HL-60/S4 treated with retinoic acid at 250 ng/mL for 4 days and 3 days (cell line): ENCODE results near the gene MED9.

ENCODE experiments used
- in situ Hi-C: fragments of 300-500 bp; cut with MboI; formaldehyde crosslinking; loops from 2 replicates; pipeline ENCODE4 v1.7.0; 2022; ENCODE audit warnings: low sequenced_read_pairs

MED9 gene

DNA sequence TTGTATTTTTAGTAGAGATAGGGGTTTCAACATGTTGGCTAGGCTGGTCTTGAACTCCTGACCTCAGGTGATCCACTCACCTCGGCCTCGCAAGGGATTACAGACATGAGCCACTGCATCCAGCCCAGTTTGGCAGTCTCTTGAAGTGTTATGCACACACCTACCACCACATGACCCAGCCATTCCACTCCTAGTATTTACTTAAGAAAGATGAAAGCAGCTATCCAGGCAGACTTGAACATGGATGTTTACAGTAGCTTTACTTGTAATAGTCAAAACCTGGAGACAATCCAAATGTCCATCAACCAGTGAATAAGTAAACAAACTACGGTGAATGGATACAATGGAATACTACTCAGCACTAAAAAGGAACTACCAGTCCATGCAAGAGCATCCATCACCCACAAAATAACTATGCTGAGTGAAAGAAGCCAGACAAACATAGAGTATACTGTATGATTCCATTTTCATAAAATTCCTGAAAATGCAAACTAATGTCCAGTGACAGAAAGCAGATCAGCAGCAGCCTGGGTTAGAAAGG is 57.2 kb downstream of the MED9 start:
- in situ Hi-C loops: no loop called here

DNA sequence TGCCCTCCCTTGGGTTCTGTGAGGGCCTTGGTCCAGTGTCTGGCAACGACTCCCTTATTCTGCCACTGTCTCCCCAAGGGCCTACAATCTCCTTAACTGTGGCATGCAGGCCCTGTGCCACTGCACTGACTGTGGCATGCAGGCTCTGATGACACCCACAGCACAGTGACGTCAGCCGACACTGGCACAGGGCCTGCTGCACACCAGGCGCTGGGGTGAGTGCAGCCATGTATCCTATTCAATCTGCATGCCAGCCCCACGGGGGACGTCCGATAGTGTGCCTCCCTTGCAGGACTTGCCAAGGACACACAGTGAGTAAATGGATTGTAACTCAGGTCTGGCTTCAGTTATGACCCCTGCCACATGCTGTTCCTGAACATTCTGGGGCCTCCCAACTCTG is 59.2 kb downstream of the MED9 start:
- in situ Hi-C loops: no loop called here

DNA sequence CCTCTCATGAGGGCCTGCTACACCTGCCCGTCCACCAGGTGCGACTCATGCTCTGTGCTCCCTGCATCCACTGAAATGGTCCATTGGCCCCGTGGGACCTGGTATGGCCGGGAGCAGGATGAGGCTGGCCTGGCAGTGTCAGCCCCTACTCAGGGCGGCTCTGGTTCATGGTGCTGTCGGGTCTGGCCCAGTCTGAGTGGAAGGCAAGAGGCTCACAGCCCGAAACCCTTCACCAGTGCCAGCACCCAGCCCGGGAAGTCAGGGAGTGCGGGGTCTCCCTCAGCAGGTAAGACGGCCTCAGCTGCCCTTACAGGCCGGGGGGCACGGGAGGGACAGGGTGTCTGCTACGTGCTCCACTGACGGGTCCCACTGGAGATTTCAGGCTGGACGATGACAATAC is 59.9 kb downstream of the MED9 start:
- in situ Hi-C loops: no loop called here

DNA sequence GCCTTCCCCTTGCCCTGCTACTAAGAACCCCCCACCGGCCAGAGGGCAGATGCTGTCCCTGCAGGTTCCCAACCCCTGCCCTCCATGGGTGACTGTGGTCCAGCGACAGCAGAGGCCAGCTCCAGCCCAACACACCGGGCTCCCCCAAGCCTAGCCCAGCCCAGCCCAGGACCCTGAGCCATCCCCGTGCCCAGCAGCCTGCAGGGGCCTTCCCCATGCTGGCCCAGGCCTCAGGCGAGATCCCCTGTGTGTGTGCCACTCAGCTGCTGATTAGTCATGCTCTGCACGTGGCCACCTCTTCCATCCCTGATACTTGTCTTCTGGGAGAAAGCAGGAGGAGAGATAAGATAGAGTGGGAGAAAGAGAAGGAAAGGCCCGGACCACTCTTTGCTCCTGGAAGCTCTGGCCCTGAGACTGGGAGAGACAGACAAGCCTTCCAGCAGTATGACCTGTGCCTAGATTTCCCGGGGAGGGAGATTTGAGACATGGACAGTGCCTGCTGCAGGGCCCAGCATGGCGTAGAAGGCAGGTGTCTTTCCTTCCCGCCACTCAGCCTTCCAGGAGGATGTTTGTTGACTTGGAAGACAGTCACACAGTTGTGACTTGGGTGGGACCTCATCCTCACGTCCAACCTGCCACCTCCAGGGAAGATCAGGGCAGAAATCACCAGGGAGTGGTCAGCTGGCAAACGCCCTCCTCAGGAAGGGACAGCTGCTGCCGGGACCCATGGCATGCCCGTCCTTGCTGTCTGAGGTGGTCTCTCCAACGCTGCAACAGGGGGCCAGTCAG is 60.7 kb downstream of the MED9 start:
- in situ Hi-C loops: no loop called here

DNA sequence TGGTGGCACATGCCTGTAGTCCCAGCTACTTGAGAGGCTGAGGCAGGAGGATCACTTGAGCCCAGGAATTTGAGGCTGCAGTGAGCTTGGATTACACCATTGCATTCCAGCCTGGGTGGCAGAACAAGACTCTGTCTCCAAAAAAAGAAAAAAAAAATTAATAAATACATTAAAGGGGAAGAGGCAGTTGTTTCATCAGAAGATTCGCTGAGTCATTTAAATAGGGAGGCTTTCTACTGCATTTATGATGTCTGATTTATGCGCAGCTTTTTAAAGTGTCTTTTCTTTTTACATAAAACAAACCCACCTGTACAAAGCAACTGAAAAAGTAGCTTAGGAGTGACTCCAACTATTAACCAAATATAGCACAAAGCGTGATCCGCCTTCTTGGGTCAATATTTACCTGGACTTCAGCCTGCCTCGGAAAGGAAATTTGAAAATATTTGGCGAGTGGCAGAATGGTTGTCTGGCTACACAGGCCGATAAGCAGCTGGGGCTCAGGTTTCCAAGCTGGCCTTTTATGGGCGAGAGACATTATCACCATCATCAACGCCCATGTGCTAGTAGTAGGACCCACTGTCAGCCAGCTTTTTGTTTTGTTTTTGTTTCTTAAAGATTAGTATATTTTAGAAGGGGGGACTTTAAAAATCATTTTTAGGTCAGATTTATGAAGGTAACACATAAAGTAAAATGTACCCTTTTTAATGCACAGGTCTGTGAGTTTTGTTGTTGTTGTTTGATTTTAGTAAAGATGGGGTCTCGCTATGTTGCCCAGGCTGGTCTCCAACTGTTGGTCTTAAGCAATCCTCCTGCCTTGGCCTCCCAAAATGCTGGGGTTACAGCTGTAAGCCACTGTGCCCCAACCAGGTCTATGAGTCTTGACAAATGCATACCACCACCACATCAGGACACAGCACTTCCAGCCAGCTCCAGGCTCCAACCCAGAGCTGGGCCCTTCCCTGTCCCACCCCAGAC is 61.9 kb downstream of the MED9 start:
- in situ Hi-C loops: no loop called here

DNA sequence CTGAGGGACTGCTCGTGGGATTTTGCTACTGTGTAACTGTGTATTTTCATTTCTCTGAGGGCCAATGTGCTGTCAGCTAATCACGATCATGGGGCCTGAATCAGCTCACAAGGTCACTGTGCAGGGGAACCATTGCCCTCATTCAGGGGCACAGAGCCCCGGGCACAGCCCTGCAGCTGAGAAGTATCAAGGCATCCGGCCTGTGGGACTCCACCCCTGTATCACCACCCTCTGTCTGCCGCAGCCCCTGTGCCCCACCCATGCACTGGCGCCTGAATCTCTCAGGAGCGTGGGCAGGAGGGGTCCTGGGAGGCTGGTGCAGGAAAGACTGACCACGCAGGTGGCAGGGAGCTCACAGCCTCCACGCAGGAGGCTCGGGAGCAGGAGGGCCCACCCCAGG is 62.8 kb downstream of the MED9 start:
- in situ Hi-C loops: no loop called here

DNA sequence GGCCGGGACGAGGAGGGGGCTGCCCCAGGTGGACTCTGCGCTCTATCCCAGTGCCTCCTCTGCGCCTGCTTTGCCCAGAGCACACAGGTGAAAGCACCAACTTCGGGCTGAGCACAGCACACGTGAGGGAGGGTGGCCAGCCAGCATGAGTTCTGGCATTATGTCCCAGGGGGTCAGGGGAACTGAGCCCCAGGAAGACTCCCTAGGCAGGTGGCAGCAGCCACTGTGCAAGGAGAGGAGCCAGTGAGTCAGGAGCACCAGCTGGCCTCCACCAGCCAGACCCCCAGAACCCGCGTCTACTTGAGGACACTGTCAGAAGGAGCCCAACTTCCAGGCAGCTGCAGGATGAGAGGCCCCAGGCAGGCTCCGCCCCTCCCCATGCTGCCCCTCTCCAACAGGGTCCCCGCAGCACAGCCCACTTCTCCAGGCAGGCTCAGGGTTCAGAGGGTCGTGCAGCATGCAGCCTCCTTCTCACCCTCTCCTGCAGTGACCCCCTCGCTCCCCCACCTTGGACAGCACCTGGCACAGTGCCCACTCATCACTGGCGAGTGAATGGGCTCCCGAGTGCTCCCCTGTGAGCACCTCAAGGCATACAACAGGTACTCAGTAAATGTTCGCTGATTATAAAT is 63.6 kb downstream of the MED9 start:
- in situ Hi-C loops: no loop called here

DNA sequence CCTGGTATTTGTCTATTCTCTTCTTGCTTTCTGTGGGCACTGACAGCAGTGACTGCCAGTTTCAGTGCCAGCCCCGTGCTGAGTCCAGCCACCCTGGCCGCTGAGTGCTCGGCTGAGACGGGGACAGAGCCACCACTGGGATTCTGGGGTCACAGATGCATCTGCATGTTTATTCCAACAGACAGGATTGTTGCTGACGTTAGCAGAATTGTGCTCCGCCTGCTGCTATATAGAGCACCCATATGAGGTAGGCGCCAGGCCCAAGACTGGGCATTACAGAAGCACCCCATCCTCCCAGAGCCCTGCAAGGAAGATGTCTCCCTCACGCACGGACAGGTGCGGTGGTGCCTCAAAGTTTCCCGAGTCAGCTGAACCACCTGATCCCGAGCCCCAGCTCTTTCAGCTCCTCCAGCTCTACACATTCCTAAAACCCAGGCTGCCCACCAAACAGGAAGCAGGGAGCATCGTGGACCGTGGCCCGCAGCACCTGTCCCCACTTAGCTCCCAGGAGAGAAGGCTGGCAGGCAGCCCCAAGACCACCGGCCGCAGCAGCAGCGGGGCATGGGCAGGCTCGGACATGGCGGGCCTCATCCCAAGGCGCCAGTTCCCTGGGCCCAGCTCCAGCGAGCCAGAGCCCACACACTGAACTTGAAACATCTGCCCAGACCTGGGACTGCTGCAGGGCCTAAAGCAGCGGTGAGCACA is 64.3 kb downstream of the MED9 start:
- in situ Hi-C loops: no loop called here

DNA sequence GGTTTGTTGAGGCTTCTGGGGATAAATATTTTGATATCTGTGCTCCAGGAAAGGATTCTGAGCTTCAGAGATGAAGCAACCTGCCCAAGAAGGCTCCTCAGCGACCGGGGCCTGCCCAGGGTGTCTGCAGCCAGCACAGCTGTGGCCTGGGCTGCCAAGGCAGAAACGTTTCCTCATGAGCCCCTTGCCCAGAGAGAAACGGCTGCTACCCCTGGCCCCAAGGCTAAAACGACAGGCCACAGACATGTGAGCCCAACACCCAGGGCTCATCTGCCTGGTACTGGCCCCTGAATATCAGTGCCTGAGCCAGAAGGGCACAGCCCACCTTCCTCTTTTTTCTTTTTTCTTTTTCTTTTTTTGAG is 64.8 kb downstream of the MED9 start:
- in situ Hi-C loops: no loop called here
